ENCODE measurements around the gene NCL. TPM values are rescaled to one million over a fixed set of nuclear protein-coding genes. Genes with fewer than 3 reads are reported as not detected.

The NCL gene
- total and polyA plus RNA-seq, 4 donors: 83.1 to 139 (median 107) TPM

DNA sequence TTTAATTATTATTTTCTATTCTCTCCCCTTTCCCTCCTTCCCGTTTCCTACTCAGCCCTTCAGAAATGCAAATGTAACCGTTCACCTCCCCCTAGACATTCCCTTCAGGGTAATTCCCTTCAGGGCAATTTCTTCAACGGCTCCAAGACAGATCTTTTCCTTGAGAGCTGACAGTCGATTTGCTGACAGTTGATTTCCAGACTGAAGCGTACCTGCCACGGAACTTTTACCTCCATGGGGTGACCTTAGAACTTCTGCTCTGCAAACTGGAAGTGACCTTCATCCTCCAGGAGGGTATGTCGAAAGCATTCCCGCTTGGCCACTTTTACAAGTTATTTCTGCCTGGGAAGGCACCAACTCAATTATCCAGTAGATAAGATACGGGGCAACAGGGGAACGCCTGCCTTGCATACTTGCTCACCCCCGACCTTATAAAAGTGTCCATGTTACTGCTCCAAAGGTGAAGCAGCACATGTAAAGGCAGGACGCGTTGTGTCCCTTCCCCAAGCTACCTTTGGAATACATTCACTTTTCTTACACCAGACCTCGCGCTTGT, 50.3 kb downstream of the NCL start:
- no peaks in the 10 kb centered on the region for H3K27me3 ChIP-seq (ENCODE audit: control insufficient read depth in 4 of 4, insufficient read depth in 4 of 4, low read length in 3 of 4)
- TF ChIP-seq, protein P1, sequence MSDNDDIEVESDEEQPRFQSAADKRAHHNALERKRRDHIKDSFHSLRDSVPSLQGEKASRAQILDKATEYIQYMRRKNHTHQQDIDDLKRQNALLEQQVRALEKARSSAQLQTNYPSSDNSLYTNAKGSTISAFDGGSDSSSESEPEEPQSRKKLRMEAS (IDR thresholded peaks at IDR 0.05): peak; percentile 49
- TF ChIP-seq RXRA (IDR thresholded peaks at IDR 0.05) (peak; percentile 83), NR2F2 (IDR thresholded peaks at IDR 0.05) (peak; percentile 49), RAD21 (IDR thresholded peaks at IDR 0.05) (peak in 1 of 2 donors; percentile 49), JUND (IDR thresholded peaks at IDR 0.05) (peak in 1 of 2 donors; percentile 58), ATF3 (IDR thresholded peaks at IDR 0.05) (no peak), SP1 (IDR thresholded peaks at IDR 0.05) (peak; percentile 72), HNF4G (IDR thresholded peaks at IDR 0.05) (peak; percentile 60), YY1 (IDR thresholded peaks at IDR 0.05) (peak; percentile 56), CTCF (IDR thresholded peaks at IDR 0.05; ENCODE audit: low read depth, low read length, missing input control) (no peak), REST (IDR thresholded peaks at IDR 0.05) (peak; percentile 19), GABPA (IDR thresholded peaks at IDR 0.05 in 1 of 2, conservative IDR thresholded peaks at IDR 0.05 in 1 of 2) (no peak), HNF4A (conservative IDR thresholded peaks at IDR 0.05) (peak; percentile 89 to 91)
- no peak overlapping the region for H3K27ac ChIP-seq (ENCODE audit: low read depth in 1 of 2, low read length in 2 of 2)
- 25% methylated on average over 15 of the region's 15 CpGs for WGBS
- no peak for DNase-seq (ENCODE audit: low spot score)
- peaks cover 4 to 20% (median 9%) of the 10 kb centered on the region in 4 donors for H3K4me1 ChIP-seq (ENCODE audit: control insufficient read depth in 4 of 4, insufficient read depth in 4 of 4, low read length in 3 of 4)
- peak overlapping the region in 1 of 3 donors; percentile 24 for H3K4me3 ChIP-seq (ENCODE audit: low read depth in 1 of 3, low read length in 3 of 3)
- H3K36me3 ChIP-seq (ENCODE audit: control insufficient read depth in 4 of 4, insufficient read depth in 3 of 4, low read depth in 1 of 4, low read length in 3 of 4): no peaks in the 10 kb centered on the region
- no peak overlapping the region for H3K9ac ChIP-seq (ENCODE audit: low read depth in 1 of 2, low read length in 2 of 2)
- H3K9me3 ChIP-seq (ENCODE audit: control insufficient read depth in 4 of 4, low read length in 3 of 4): no peaks in the 10 kb centered on the region

GRCh38 chr2:231413456-231413855, 50.8 kb downstream of the NCL start:
- Histone ChIP-seq H3K9ac (ENCODE audit: low read depth in 1 of 2, low read length in 2 of 2) (no peak overlapping the region), H3K27me3 (ENCODE audit: control insufficient read depth in 4 of 4, insufficient read depth in 4 of 4, low read length in 3 of 4) (no peaks in the 10 kb centered on the region), H3K27ac (ENCODE audit: low read depth in 1 of 2, low read length in 2 of 2) (no peak overlapping the region), H3K4me1 (ENCODE audit: control insufficient read depth in 4 of 4, insufficient read depth in 4 of 4, low read length in 3 of 4) (peaks cover 4 to 20% (median 9%) of the 10 kb centered on the region in 4 donors), H3K4me3 (ENCODE audit: low read depth in 1 of 3, low read length in 3 of 3) (no peak overlapping the region), H3K9me3 (ENCODE audit: control insufficient read depth in 4 of 4, low read length in 3 of 4) (no peaks in the 10 kb centered on the region), H3K36me3 (ENCODE audit: control insufficient read depth in 4 of 4, insufficient read depth in 3 of 4, low read depth in 1 of 4, low read length in 3 of 4) (no peaks in the 10 kb centered on the region)
- DNase-seq (ENCODE audit: low spot score): no peak
- WGBS: 88% methylated on average over 6 of the region's 6 CpGs
- TF ChIP-seq RAD21 (IDR thresholded peaks at IDR 0.05): no peak
- TF ChIP-seq, protein P1 (IDR thresholded peaks at IDR 0.05): no peak
- TF ChIP-seq HNF4A (conservative IDR thresholded peaks at IDR 0.05): no peak
- no peak for TF ChIP-seq ATF3 (IDR thresholded peaks at IDR 0.05)
- no peak for TF ChIP-seq EGR1 (IDR thresholded peaks at IDR 0.05; ENCODE audit: low read depth in 2 of 2)
- no peak for TF ChIP-seq FOXA1 (IDR thresholded peaks at IDR 0.05)
- no peak for TF ChIP-seq JUND (IDR thresholded peaks at IDR 0.05)
- TF ChIP-seq FOXA2 (IDR thresholded peaks at IDR 0.05): no peak
- TF ChIP-seq GABPA (IDR thresholded peaks at IDR 0.05 in 1 of 2, conservative IDR thresholded peaks at IDR 0.05 in 1 of 2): no peak
- no peak for TF ChIP-seq CTCF (IDR thresholded peaks at IDR 0.05; ENCODE audit: low read depth, low read length, missing input control)
- TF ChIP-seq SP1 (IDR thresholded peaks at IDR 0.05): no peak
- TF ChIP-seq, protein P2, sequence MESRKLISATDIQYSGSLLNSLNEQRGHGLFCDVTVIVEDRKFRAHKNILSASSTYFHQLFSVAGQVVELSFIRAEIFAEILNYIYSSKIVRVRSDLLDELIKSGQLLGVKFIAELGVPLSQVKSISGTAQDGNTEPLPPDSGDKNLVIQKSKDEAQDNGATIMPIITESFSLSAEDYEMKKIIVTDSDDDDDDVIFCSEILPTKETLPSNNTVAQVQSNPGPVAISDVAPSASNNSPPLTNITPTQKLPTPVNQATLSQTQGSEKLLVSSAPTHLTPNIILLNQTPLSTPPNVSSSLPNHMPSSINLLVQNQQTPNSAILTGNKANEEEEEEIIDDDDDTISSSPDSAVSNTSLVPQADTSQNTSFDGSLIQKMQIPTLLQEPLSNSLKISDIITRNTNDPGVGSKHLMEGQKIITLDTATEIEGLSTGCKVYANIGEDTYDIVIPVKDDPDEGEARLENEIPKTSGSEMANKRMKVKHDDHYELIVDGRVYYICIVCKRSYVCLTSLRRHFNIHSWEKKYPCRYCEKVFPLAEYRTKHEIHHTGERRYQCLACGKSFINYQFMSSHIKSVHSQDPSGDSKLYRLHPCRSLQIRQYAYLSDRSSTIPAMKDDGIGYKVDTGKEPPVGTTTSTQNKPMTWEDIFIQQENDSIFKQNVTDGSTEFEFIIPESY (IDR thresholded peaks at IDR 0.05): no peak
- no peak for TF ChIP-seq RXRA (IDR thresholded peaks at IDR 0.05)
- TF ChIP-seq HNF4G (IDR thresholded peaks at IDR 0.05): no peak
- no peak for TF ChIP-seq YY1 (IDR thresholded peaks at IDR 0.05)
- no peak for TF ChIP-seq TAF1 (conservative IDR thresholded peaks at IDR 0.05)

Measured in liver (tissue), 9 donors.